ENCODE measurements around the gene NRXN2. TPM values are rescaled to one million over a fixed set of nuclear protein-coding genes. Genes with fewer than 3 reads are reported as not detected.
A peak's percentile ranks its signal among the peaks of the same experiment; 100 is the strongest.

The NRXN2 gene
- polyA plus RNA-seq, 3 donors: 0.07 TPM; not detected in 2

DNA sequence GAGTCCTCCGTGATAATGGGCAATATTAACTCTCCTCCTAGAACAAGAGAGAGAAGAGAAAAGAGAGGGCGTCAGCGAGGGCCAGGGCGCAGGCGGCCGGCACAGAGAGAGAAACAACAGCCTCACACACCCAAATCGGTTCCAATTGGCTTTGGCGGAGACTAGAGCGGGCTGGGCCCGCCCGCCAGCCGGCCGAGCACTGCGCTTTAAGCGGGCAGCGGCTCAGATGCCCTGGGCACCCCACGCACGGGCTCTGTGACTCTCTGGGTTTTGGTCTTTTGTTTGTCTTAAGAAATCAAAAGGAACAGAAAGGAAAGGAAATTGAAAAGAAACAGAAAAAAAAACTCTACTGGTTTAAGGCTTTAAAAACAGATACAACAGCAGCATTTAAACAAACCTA is 115.0 kb downstream of the NRXN2 start:
- H3K9me3 ChIP-seq (replicated peaks in 1 of 2; ENCODE audit: control insufficient read depth in 1 of 2, insufficient read depth in 1 of 2, low read length in 2 of 2): no peaks in the 10 kb centered on the region
- no peaks in the 10 kb centered on the region for H3K36me3 ChIP-seq (replicated peaks in 1 of 2; ENCODE audit: control insufficient read depth in 1 of 2, insufficient read depth in 2 of 2, low read length in 2 of 2)
- H3K4me2 ChIP-seq (replicated peaks; ENCODE audit: extremely low read depth, low read length, poor library complexity, severe bottlenecking): no peak overlapping the region
- intact Hi-C loops (cut with micrococcal nuclease): no loop called here
- Mint-ChIP-seq H3K4me1 (peaks cover 26% of the 10 kb centered on the region), H3K27ac (no peak overlapping the region), H3K4me3 (peak overlapping the region; percentile 9 to 53), H3K27me3 (ENCODE audit: low read depth in 3 of 3) (peaks cover 2 to 12% (median 8%) of the 10 kb centered on the region in 3 donors), H3K9me3 (no peaks in the 10 kb centered on the region), H3K36me3 (no peaks in the 10 kb centered on the region)
- H4K20me1 ChIP-seq (ENCODE audit: insufficient read depth, low read length): no peaks in the 10 kb centered on the region
- H3K79me2 ChIP-seq (ENCODE audit: insufficient read depth, low read length): no peaks in the 10 kb centered on the region
- no peak overlapping the region for H3K9ac ChIP-seq (ENCODE audit: insufficient read depth, low read length, poor library complexity, severe bottlenecking)
- no peak for DNase-seq
- H3K4me1 ChIP-seq (ENCODE audit: control insufficient read depth in 1 of 2, insufficient read depth in 2 of 2, low read length in 2 of 2): peaks cover 14 to 16% of the 10 kb centered on the region in 2 donors
- H3K27me3 ChIP-seq (ENCODE audit: control insufficient read depth in 2 of 2, insufficient read depth in 2 of 2, low read length in 2 of 2): no peaks in the 10 kb centered on the region
- no peak overlapping the region for H3K27ac ChIP-seq (ENCODE audit: low read depth in 1 of 2, low read length in 2 of 2)
- H3K4me3 ChIP-seq (replicated peaks in 1 of 3; ENCODE audit: low read depth in 2 of 3, low read length in 3 of 3): no peak overlapping the region
- no peak overlapping the region for H2AFZ ChIP-seq (ENCODE audit: insufficient read depth, low read depth, low read length, poor library complexity, severe bottlenecking)
- TF ChIP-seq, protein P1, sequence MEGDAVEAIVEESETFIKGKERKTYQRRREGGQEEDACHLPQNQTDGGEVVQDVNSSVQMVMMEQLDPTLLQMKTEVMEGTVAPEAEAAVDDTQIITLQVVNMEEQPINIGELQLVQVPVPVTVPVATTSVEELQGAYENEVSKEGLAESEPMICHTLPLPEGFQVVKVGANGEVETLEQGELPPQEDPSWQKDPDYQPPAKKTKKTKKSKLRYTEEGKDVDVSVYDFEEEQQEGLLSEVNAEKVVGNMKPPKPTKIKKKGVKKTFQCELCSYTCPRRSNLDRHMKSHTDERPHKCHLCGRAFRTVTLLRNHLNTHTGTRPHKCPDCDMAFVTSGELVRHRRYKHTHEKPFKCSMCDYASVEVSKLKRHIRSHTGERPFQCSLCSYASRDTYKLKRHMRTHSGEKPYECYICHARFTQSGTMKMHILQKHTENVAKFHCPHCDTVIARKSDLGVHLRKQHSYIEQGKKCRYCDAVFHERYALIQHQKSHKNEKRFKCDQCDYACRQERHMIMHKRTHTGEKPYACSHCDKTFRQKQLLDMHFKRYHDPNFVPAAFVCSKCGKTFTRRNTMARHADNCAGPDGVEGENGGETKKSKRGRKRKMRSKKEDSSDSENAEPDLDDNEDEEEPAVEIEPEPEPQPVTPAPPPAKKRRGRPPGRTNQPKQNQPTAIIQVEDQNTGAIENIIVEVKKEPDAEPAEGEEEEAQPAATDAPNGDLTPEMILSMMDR (IDR thresholded peaks at IDR 0.05): no peak
- WGBS (ENCODE audit: insufficient coverage): 93% methylated on average over 11 of the region's 18 CpGs

GRCh38 chr11:64607381-64607985 is 115.5 kb downstream of the NRXN2 start:
- Histone ChIP-seq H3K4me1 (ENCODE audit: control insufficient read depth in 1 of 2, insufficient read depth in 2 of 2, low read length in 2 of 2) (peaks cover 13 to 14% of the 10 kb centered on the region in 2 donors), H3K4me2 (replicated peaks; ENCODE audit: extremely low read depth, low read length, poor library complexity, severe bottlenecking) (no peak overlapping the region), H3K27me3 (ENCODE audit: control insufficient read depth in 2 of 2, insufficient read depth in 2 of 2, low read length in 2 of 2) (no peaks in the 10 kb centered on the region), H3K9me3 (replicated peaks in 1 of 2; ENCODE audit: control insufficient read depth in 1 of 2, insufficient read depth in 1 of 2, low read length in 2 of 2) (no peaks in the 10 kb centered on the region), H3K4me3 (replicated peaks in 1 of 3; ENCODE audit: low read depth in 2 of 3, low read length in 3 of 3) (no peak overlapping the region), H3K79me2 (ENCODE audit: insufficient read depth, low read length) (no peaks in the 10 kb centered on the region), H3K9ac (ENCODE audit: insufficient read depth, low read length, poor library complexity, severe bottlenecking) (no peak overlapping the region), H2AFZ (ENCODE audit: insufficient read depth, low read depth, low read length, poor library complexity, severe bottlenecking) (no peak overlapping the region), H4K20me1 (ENCODE audit: insufficient read depth, low read length) (no peaks in the 10 kb centered on the region), H3K27ac (ENCODE audit: low read depth in 1 of 2, low read length in 2 of 2) (no peak overlapping the region), H3K36me3 (replicated peaks in 1 of 2; ENCODE audit: control insufficient read depth in 1 of 2, insufficient read depth in 2 of 2, low read length in 2 of 2) (no peaks in the 10 kb centered on the region)
- H3K27ac Mint-ChIP-seq: no peak overlapping the region
- H3K4me1 Mint-ChIP-seq: peaks cover 25% of the 10 kb centered on the region
- no peak for DNase-seq
- H3K36me3 Mint-ChIP-seq: no peaks in the 10 kb centered on the region
- peaks cover 2 to 12% (median 8%) of the 10 kb centered on the region in 3 donors for H3K27me3 Mint-ChIP-seq (ENCODE audit: low read depth in 3 of 3)
- intact Hi-C loops (cut with micrococcal nuclease): no loop called here
- 93% methylated on average over 22 of the region's 55 CpGs for WGBS (ENCODE audit: insufficient coverage)
- H3K4me3 Mint-ChIP-seq: peak overlapping the region in 1 of 2 donors; percentile 30
- TF ChIP-seq, protein P1 (IDR thresholded peaks at IDR 0.05): no peak
- H3K9me3 Mint-ChIP-seq: no peaks in the 10 kb centered on the region
